GM21576 (cell line): ENCODE measurements around the gene SLC23A3.
A peak's percentile ranks its signal among the peaks of the same experiment; 100 is the strongest.

Experiments
- ATAC-seq: cut with Tn5 transposase; IDR thresholded peaks from one replicate; pipeline ENCODE4 v1.9.1; 2021; ENCODE audit warnings: mild to moderate bottlenecking, moderate library complexity; ENCODE audit not compliant: unreplicated experiment

SLC23A3 gene, protein sequence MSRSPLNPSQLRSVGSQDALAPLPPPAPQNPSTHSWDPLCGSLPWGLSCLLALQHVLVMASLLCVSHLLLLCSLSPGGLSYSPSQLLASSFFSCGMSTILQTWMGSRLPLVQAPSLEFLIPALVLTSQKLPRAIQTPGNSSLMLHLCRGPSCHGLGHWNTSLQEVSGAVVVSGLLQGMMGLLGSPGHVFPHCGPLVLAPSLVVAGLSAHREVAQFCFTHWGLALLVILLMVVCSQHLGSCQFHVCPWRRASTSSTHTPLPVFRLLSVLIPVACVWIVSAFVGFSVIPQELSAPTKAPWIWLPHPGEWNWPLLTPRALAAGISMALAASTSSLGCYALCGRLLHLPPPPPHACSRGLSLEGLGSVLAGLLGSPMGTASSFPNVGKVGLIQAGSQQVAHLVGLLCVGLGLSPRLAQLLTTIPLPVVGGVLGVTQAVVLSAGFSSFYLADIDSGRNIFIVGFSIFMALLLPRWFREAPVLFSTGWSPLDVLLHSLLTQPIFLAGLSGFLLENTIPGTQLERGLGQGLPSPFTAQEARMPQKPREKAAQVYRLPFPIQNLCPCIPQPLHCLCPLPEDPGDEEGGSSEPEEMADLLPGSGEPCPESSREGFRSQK

DNA sequence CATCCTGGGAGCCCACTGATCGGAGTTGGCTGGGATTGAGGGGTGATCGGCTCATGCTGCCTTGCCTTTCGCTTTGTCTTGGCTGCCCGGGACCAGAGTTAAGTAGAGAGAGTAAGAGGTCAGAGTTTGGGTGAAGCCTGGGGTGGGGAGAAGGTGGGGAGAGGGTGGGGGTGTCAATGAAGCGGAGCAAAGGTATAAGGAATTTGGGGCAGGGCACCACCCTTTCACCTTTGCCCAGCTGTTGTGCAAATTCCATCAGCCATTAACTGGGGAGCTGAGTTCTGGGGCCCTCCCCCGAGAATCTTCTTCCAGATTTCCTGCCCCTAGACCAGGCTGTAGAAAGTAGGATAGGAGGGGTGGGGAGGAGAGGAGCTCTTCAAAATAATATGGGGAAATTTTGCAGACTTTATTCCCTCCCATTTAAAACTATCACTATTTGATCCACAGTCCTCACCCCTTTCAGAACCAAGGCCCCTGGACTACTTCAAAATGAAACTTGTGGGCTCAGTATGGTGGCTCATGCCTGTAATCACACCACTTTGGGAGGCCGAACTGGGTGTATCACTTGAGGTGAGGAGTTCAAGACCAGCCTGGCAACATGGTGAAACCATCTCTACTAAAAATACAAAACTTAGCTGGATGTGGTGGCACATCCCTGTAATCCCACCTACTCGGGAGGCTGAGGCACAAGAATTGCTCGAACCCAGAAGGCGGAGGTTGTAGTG is at the start of gene SLC23A3:
SLC23A3 (minus strand) TSS at position 100 of the 725 bp plus-strand sequence; CDS start at position 55, 45 bp downstream.
- no peak for ATAC-seq

DNA sequence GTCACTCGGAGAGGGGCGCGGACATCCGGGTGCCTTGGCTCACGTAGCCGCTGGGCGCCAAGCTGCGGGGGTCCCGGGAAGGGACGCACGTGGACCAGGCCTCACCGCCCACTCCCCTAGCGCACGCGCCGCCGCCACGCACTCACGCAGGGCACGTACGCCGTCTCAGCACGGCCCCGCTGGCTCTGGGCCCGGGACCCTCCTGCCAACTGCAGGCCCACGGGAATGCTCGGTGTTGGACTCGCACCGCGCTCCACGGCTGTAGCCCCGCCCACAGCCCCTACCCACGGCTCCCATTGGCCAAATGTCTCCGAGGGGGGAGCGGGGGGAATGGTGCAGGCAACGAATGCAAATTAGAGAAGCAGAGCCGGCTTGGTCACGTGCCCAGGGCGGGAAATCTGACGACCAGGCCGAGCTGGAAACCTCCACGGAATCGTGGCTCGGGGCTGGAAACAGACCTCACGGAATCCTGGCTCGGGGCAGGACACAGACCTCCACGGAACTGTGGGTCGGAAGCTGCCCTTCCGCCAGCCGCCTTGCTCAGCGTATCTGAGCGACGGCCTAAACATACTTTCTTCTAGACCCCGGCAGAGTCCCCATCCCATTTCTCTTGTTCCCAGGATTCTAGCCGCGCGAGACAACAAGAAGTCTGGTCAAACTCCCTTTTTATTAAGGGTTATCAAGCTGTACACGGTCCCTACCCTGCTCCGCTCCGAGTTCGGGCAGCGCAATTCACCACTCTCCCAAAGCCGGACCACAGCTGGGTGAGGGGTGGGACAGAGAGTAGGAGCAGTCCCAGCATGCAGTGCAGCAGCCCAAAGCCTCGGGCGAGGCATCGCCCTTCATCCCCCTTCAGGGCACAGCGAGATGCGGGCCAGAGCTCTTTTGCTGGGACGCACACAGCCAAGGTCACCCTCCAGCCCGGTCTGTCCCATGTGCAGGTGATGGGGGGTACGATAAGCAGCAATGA is 49.2 kb upstream of the SLC23A3 start, which contains the start of gene ABCB6:
ABCB6 (minus strand) TSS at position 227 of the 970 bp plus-strand sequence. CDS start 285 bp downstream, outside the sequence.
- peak; percentile 69 for ATAC-seq

DNA sequence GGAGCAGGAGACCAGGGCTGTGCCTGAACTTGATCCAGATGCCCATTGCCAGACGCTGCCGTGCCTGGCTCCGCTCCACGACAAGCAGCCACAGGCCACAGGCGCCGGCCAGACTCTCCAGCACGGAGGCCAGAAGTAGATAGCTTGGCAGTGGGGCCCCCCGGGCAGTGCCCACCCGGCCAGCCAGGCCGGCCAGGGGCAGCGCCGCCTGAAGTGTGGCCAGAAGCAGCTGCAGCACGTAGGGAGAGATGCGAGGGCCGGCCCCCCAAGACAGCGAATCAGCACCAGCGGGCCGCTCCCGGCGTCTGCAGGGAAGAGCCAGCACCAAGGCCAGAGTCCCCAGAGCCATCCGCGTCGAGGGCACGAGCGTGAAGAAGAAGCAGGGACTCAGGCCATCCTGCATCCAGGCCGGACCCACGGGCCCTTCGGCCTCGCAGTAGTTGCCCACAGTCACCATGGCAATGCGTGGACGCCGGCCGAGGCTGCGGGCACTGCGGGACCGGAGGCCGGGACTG is 48.4 kb upstream of the SLC23A3 start:
- peak; percentile 16 for ATAC-seq

DNA sequence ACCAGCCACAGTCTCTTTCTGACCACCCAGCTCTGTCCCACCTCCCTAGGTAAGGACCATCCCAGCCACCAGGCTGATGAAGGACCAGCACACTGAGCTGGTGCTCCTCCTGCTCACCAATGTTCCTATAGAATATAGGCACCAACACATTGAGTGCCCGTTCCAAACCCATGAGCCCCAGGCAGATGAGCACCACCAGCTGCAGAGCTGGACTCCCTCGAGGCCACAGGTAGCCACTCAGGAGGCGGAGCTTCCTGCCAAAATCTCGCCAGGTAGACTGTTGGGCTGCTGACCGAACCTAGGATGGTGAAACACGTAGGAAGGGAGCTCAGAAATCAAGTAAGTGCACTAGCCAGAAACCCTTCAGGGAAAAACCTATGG is 46.7 kb upstream of the SLC23A3 start:
- ATAC-seq = no peak

DNA sequence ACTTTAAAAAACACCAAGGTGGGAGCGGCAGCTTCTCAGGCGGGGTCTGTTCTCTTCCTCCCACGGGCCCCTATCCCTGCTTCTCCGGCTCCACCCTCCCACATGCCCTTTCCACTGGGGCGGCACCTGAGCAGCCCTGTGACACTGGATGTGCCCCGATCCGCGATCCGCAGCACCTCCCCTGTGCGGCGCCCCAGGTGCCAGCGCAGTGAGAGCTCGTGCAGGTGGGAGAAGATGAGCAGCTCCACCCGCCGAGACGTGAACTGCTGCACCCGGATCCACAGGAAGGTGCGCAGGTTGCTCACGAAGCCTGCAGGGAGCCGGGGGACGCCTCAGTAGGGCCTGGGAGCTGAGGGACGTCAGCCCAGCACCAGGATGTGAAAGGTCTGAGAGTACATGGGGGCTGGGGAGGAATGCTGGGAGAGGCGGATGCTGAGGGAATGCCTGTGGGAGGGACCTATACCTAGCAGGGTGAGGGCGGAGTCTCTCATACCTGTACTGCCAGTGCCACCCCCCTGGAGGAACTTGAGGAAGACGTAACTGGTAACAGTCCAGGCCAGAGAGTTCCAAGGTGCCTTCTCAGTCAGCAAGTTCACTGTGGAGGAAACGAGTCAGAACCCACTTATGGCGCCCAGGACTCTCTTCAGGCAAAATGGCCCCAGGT is 46.2 kb upstream of the SLC23A3 start:
- ATAC-seq = no peak

DNA sequence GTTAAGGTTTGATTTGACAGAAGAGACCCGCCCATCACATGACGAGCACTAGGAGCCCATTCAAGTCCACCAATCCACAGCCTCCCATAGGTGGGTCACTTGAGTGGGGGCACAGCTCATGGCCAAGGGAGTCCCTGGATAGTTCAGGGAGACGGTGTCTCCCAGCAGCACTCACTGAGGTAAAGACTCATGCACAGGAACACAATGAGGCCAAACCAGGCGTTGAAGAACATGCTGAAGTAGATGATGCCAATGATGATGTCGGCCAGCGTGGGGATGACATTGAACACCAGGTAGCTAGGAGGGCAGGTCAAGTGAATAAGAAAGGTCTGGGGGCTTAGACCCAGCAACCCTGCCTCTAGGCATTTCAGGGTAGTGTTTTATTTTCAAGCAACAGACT is 45.0 kb upstream of the SLC23A3 start:
- ATAC-seq = no peak

DNA sequence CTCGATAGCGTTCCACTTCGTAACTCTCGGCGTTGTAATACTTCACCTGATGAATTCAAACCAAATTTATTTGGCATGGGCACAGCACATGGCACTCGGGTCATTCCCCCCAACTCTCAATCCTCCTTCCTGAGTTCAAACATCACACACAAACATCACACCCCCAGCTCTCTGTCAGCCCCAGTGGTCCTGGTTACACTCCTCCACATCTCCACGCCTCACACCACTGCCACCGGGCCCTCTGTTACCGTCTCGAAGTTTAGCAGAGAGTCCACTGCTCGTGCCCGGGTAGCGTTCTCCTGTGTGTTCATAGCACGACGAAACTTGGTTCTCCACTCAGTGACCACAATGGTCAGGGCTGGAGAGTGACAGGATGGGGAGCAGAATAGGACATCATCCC is 44.3 kb upstream of the SLC23A3 start:
- ATAC-seq = no peak

DNA sequence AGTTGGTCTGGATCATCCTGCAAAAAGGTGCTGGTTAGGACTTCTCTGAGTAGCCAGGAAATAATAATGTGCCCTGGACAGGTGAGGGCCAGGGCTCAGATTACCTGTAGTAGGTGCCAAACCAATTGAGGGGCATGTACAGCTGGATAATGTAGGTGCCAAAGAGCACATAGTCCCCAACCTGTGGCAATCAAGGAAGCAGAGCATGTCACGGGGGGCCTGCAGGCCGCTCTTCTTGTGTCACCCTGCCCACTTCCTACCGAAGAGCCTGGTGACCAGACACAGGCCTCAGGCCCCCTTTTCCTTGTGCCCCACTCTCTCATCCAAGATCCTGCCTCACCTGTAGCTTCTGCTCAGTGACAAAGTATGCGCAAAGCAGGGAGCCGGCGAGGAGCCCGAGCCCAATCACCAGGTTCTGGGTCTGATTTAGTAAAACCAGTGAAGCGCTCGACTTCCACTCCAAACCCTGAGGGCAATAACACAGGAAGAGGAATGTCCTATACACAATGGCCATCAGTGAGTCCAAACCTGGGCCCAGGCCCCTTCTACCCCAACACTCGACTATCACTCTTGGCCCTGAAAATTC is 43.8 kb upstream of the SLC23A3 start:
- no peak for ATAC-seq

DNA sequence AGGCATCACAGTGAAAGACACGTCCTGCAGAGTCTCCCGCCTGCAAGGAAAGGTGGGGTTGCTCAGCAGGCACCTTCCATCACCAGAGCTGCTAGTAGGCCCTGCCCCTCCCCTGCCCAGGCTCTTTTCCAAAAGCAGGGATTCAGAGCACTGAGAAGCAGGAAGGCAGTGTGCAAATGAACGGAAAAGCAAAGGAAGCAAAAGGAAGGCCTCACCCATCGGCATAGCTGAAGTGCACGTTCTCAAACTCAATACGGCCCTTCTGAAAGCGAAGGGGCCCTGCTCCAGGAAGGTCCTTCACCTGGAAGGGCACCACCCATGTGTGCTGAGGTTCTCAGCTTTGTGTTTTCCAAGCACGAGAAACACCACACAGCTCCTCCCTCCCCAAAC is 43.2 kb upstream of the SLC23A3 start:
- ATAC-seq = no peak

DNA sequence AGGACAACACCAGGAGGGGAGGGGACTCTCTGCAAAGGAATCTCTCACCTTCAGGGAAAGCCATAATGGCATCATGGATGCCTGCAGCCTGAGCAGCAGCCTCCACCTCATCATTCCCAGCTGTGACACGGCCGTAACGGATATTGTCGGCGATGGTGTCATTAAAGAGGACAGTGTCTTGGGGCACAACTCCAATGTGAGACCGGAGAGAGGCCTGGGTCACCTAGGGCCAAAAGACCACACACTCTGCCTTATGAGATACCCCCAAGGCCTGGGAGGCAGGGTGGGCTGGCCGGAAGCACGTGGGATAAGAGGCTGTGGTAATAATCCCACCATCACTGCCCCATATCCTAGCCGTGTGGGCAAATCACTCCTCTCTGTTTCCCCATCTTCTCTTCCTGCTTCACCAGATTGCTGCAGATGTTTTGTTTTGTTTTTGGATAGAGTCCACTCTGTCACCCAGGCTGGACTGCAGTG is 41.1 kb upstream of the SLC23A3 start:
- no peak for ATAC-seq

DNA sequence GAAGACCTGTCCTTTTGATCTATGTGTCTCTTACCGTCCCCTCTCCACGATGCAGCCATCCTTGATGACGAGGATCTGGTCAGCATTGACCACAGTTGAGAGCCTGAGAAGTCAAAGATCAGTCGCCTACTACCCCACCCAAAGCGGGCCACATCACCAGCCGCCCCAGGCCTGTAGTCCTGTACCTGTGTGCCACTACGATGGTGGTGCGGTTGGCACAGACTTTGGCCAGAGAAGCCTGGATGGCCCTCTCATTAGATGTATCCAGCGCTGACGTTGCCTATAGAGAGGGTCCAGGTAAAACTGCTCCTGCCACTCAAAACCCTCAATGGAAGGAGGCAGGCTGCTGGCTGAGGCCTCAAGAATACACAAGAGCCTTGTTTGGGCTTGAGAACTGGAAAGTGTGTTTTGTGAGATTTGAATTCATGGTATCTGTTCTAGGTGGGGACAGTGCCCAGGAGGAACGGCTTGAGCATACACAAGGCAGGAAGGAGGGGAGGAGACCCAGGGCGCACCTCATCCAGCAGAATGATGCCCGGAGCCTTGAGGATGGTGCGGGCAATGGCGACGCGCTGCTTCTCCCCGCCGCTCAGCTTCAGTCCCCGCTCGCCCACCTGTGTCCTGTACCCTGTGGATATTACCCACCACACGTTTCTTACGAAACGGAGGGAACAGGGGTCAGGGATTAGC is 40.5 kb upstream of the SLC23A3 start:
- ATAC-seq = no peak

DNA sequence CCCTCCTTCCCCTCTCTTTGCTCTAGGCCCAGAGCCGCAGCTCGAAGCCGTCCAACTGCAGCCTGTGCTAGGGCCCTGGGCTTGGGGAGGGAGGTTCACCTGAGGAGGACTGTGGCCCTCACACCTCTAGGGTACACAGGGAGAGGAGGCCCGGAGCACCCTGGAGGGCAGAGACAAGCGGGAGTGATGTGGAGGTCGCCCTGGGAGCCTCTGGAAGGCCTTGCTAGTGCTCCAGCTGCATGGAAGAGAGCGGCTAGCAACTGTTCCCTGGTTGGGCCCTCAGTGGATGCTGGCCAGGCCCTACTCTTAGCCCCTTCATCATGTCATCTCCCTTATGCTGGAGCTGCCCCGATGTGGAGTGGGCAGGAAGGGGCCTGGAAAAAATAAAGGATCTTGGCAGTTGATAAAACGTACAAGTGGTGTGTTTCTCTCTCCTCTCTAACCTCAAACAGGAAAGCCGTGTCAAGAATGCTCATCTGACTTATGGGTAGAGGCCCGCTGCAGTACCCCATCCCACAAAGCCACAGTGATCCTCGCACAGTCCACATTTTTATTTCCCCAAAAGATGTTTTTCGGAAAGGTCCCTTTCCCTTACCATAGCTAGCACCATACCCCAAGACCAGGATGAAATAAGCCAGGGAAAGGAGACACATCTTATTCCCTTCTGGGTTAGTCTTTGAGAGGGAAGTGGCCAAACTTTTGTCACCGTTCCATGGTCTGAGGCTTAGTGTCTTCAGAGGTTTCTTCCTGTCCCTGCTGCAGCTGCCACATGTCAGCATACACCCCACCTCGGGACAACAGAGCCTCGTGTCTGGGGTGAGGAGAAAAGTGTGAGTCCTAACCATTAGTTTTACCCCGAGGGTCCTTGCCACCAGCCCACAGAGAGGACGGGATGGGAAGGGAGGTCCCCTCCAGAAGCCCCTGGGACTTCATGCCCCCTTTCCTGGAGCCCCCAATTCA is 39.7 kb upstream of the SLC23A3 start:
- no peak for ATAC-seq

DNA sequence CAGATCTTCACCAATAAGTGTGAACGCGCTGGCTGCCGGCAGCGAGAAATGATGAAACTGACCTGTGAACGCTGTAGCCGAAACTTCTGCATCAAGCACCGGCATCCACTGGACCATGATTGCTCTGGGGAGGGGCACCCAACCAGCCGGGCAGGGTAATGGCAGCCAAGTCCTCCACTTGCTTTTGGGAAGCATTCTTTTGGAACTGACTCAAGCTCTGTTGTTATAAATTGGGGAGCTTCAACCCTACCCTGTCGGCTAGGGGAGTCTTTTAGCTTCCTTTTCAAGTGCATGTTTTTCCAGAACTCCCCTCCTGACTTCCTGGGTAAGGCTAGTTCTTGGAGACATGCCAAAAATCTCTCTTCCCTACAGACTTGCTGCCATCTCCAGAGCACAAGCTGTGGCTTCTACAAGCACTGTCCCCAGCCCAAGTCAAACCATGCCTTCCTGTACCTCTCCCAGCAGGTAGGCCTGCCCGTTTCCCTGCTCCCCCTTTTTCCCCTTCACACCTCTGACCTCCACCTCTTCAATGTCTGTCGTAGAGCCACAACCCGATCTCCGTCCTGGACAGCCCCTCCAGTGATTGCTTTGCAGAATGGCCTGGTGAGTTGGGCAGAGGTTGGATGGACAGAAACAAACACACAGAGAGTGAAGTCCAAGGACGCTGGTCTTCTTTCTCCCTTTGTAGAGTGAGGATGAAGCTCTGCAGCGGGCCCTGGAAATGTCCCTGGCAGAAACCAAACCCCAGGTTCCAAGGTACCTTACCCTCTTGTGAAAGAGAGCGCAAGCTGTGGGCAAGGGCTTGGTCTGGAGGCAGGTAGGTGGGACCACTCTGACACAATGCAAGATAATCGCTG is 38.3 kb upstream of the SLC23A3 start:
- ATAC-seq = no peak

DNA sequence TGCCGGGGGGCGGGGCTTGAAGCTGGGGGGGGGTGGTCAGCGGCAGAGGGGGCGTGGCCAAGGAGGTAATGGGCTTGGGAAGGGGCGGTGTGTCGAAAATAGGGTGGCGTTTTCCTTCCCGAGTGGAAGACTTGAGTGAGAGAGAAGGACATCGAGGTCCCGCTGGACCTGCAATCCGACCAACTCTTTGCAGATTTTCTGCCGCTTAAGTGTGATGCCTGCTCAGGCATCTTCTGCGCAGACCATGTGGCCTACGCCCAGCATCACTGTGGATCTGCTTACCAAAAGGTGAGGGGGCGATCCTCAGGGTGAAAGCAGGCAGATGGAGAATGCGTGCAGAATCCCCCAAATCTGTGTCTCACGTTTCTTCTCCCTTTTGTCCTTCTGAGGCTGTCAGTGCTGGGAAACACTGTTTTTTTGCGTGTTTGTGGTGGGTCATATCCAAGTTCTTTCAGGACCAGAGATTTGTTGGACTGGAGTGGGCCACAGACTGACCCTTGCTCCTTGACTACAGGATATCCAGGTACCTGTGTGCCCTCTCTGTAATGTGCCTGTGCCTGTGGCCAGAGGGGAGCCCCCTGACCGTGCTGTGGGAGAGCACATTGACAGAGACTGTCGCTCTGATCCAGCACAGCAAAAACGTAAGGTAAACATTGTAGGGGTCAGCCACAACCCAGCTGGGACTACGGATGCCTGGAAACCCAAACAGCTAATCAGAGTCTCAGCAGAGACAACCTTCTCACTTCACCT is 37.5 kb upstream of the SLC23A3 start:
- ATAC-seq = no peak

DNA sequence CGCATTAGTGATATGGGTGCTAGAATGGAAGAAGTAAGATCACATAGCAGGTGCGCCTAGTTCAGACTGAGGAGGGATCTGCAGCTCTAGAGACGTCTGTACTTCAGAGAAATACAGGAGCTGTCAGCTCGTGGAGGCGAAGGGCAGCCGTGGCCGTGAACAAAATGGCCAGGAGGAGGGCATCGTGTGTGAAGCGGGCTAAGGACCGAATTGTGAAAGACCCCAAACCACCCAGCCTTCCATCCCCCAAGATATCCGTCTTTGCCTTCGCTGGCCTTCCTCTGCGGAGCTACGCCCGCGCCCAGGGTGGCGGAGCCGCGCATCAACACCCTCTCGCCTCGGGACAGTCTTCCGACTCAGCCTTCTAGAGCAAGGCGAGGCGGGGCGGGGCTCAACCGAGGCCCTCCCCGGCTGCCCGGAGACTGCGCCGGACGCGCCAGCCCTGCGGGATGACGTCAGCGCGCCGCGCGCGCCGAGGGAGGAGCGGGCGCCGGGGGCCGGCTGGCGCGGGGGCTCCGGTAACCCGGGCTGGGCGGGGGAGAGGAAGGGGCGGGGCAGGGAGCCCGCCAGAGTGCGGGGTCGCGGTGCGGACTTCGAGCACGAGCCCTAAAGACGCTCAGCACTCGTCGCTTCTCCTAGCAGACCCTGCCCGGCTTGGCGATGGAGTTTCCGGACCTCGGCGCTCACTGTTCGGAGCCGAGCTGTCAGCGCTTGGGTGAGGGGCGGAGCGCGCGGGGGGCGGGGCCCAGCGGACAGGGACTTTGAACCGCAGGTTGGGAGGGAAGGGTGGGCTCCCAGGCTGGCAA is 36.7 kb upstream of the SLC23A3 start, which contains the start of gene ZFAND2B:
ZFAND2B (plus strand) TSS at position 455 of the 806 bp plus-strand sequence; CDS start at position 661, 206 bp downstream.
- ATAC-seq = peak; percentile 98
